NCI-H446 treated with DMSO at 0.1 percent for 48 hours (cell line): ENCODE measurements around the gene P4HA2.

ENCODE experiments used
- DNase-seq: peaks from one replicate; lab custom pipeline; 2025; lab: John Stamatoyannopoulos, UW

The P4HA2 gene

GRCh38 chr5:132227485-132228240, at the start of gene P4HA2:
P4HA2 (minus strand) TSS chr5:132227853; CDS start chr5:132218626, 9,227 bp downstream.
- no peak for DNase-seq

DNA sequence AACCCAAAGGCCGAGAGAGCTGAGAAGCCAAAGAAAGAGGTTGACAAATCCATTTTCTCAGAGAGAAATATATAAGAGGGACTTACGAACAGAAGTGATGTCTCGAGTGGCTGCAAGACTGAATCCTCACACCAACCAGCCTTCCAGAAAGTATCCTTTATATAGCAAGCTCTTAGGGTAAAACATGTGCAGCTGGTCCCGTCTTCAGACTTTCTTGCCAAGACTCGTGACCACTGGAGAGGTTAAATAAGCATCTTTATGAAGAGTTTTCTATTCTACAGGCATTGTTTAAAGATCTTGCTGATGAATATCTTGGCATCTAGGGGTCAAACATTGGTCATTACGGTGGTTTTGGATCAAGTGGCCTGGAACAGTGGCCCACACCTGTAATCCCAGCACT, 49.6 kb upstream of the P4HA2 start:
- no peak for DNase-seq

- DNase-seq = no peak
Measured at GRCh38 chr5:132275367-132276220, 47.9 kb upstream of the P4HA2 start.

- no peak for DNase-seq
Measured at GRCh38 chr5:132274050-132274792, 46.6 kb upstream of the P4HA2 start.

DNA sequence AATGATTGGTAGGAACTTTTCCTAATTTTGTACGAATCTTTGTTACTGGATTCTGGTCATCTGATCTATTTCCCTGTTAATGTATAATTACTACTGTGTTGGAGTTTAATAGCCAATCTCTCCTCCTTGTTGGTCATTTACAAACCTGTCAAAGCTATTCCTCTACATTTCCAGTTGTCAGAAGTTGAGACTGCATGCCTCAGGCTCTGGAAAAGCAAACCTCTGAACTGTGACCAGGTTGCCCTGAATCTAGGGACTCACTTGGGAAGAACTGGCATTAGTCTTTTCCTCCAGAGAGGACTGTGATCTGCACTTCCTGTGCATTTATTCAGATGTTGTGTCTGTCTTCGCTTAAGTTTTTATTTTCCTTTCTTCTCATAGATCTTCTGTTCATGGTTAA, 46.0 kb upstream of the P4HA2 start:
- no peak for DNase-seq

DNA sequence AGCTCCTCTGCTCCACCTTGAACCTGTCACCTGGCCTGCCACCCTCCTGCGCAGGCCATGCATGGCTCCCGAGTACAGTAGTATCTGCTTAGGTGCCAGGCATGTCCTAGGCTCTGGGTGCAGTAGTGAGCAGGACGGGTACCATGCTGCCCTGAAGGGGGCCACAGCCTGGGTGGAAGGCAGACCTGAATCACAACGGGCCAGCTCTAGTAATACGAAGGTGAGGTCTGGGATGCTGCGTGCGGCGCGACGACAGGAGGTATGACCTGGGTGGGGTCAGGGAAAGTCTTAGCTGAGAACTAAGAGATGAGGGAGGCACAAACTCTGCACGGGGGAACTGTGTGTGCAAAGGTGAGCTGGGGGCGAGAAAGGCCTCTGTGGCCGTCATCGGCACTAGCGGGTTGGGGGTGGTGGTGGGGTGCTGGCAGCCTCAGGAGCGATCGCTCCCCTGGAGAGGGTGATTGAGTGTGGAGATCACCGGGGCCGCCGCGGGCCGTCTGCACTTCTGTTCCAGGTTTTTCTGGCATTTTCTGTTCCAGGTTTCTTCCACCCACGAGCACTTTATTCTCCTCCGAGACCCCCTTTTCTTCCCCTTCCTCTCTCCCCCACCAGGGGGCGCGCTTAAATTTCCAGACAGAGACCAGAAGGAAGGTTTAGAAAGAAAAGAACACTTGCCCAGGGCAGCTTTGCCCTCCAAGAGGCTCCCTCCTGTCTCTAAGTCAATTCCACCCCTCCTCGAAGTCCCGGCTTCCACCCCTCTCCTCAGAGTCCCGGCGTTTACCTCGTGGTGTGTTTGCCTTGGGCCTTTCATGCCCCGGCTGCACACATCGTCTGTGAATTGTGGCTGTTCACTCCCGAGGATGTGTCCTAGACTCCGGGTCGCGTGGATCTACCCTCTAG, 44.9 kb upstream of the P4HA2 start:
- DNase-seq = peak; percentile 15

DNA sequence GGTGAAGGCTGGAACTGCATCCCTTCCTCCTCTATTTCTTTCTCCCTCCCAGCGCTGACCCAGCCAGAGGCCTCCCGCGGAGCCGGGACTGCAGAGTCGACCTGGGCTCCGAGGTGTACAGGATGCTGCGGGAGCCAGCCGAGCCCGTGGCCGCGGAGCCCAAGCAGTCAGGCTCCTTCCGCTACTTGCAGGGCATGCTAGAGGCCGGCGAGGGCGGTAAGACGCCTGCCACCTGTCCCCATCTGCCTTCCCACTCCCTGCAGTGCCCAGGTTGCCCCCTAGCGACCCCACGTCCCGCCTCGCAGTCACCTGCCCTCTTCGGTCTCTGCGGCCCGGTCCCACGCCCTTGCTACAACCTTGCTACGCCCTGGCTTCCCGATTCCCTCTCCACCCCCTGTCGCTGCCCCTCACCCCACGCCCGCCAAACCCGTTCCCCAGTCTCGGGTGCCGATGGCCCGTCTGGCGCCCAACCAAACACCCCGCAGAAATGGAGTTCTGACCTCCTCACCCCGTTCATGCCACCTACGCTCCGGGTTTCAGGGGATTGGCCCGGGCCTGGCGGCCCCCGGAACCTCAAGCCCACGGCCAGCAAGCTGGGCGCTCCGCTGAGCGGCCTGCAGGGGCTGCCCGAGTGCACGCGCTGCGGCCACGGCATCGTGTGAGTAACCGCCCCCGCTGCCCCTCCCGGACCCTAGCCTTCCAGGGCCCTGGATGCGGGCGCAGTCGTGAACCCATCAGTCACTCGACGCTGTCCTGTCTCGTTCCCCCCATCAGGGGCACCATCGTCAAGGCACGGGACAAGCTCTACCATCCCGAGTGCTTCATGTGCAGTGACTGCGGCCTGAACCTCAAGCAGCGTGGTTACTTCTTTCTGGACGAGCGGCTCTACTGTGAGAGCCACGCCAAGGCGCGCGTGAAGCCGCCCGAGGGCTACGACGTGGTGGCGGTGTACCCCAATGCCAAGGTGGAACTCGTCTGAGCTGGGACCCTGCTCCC, 43.9 kb upstream of the P4HA2 start:
- no peak for DNase-seq

GRCh38 chr5:132270706-132271105, 43.1 kb upstream of the P4HA2 start:
- peak; percentile 65 for DNase-seq

DNA sequence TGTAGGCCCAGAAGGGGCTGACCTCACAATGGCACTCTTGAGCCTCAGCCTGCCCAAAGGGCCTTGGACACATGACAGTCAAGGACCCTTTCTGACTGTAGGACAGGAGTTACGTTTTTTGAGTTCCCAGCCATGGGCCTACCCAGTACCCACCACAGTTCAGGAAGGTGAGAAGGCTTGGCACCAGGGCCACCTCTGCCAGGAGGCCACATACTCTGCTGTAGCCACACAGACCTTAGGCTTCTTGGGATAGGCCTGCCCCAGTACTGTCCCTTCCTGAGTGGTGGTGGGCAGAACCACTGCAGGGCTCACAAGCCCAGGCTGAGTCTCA, 42.6 kb upstream of the P4HA2 start:
- DNase-seq = no peak

DNA sequence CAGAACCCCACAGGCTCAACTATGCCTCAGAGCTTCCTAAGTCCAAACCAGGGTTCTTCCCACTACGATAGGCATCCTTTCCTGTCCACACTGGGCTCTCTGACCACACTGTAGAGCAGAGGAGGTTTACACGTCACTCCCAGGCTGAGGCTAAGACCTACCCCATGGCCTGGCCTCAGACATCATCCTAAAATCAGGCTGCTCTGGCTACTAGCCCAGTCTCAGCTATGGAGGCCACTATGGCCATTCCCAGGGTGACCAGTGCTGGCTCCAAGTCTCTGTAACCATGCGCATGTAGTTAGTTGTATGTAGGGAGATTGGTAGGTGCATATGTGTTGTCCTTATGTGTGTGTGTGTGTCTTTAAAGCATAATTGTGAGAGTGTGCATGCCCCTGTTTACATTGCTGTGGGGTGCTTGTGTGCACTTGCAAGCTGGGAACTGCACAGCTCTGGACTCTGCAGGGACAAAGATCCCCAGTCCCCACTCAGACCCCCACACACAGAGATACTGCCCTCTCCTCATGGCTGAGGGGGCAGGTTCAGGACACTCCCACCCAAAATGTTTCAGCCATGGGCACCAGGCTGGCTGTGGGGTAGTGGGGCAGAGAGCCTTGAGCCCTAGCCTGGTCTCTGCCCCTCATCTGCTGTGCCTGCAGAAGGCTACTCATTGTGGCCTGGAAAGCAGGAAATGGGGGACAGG, 42.1 kb upstream of the P4HA2 start:
- DNase-seq = no peak

DNA sequence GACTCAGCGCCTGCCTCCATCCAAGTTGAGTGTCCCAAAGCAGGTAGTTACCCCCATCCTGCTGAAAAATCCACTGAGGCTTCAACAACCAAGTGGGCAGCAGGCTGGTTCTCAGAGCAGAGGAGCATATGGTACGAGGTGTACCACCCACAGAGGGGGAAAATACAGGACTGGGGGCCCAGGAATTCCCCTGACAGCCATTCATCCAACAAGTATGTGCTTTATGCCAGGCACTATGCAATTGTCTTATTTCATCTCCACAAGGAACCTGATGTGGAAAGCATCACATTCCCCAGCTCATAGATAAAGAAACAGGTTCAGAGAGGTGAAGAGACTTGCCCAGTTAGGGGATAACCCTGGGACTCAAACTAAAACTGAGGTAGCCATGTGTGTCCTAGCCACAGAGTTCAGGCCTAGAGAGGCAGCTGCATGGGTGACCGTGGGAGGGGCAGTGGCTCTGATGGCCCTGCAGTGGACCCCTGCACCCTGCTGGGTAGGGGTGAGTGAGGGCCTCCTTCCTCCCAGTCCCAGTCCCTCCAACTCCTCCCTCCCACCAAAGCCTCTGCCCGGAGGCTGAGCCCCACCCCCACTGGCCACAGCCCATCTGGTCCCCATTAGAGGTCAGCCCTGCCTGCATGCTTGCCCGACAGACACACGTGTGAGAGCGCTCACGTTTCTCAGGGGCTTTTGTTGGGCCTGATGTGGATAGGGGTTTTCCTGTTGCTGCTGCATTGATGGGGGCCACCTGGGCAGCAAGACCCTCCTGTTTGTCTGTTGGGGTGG, 41.3 kb upstream of the P4HA2 start:
- no peak for DNase-seq

DNA sequence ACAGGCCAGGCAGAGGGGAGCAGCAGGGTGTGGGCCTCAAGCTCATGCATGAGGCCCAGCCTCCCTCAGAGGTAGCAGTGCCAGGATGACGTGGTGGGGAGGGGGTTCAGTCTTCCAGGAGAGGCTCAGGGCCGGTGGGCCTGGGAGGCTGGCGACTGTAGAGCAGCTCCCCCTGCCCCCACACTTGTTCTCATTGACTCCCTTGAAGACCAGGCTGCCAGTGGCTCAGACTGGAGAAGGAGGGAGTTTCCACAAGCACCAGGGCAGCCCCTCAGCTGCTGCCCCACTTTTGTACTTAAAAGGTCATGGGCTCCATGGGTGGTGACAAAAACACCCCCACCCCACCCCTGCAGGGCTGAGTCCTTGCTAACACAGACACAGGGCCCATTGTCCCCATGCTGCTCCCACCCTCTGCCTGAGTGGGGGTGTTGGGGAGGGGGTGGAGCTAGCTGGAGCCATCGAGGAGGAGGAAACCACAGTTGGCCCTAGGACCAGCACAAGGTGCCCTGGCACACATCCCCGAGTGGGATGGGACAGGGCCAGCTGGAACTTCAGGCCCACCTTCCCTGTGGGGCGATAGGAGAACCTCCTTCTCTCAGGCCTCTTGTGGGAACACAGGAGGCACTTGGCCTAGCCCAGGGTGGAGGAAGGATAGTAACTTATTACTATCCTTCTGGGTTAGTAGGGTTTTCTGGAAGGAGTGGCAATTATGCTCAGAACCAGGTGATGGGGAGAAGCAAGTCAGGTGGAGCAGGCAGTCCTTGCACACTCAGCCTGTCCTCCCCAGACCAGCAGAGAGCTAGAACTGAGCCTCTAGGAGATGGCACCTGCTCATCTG, 40.5 kb upstream of the P4HA2 start:
- no peak for DNase-seq

DNA sequence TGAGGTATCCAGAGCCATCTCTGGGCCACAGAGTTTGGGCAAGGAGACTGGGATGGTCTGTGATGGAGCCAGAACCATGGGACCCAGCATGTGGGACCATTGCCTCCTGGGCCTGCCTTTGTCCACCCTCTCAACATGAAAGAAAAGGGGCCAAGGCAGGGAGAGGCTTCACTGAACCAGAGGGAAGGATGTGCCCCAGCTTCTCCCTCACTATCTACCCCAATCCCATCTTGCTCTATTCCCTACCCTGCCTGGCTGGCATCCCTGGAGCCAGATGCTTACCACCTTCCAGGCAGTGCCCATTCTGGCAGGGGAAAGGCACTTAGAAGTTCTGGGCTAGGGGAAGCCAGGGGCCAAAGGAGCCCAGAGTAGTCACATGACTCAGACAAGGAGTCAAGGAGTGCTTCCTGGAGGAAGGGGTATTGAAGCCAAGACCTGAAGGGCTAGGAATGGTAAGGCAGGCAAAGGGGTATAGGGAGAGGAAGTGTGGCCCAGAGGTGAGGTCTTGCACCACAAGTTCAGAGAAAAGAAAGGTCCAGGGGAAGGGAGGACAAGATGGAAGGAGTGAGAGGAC, 39.6 kb upstream of the P4HA2 start:
- no peak for DNase-seq

DNA sequence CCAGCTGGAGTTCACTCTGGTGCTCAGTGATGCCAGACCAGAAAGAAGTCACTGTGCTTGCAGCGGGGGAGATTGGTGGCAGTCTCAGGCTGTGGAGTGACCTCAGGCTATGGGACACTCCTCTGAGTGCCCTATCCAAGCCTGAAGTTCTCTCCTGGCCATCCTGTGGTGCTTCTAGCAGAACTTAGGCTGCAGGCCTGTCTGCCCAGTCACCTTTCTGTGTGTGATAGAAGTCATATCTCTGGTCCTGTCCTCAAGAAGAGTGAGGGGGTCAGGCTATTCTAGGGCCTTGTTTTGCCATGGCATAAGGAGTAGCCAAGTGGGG, 39.1 kb upstream of the P4HA2 start:
- no peak for DNase-seq

- DNase-seq = no peak
Measured at GRCh38 chr5:132266031-132266835, 38.6 kb upstream of the P4HA2 start.

DNA sequence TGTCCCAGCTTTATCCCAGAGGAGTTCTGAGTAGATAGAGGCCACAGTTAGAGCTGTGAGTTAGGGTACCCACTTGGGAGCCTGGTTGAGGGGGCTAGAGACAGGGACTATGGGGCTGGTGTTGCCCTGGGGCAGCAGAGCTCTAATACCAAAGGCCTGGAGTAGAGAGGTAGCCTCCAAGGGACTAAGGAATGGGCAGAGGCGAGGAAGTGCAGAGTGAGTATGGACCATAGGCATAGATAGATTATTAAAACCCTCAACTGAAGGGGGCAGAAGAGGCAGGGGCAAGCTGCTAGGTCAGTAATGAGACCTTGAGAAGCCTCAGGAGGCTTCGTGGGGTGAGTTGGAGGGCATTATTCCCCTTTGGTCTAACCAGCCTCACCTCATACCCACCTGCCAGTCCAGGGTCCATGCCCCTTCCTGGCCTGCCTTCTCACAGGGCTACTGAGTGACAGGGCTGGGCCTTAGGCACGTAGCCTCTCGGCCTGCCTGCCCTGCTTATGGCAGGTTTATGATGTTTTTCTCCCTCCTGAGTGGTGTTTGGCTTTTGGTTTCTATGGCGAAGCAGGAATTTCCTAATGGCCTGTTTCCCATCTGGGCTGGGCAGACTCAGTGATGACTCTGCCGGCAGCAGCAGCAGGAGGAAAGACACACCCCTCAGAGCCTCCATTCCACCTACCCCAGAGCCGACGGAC, 37.8 kb upstream of the P4HA2 start:
- DNase-seq = no peak
